ENCODE data around the gene PLPPR1. TPM values are rescaled to one million over a fixed set of nuclear protein-coding genes. Genes with fewer than 3 reads are reported as not detected.
A peak's percentile ranks its signal among the peaks of the same experiment; 100 is the strongest.

The PLPPR1 gene
- total RNA-seq, 1 experiment from 2014 or later, result not detected

DNA sequence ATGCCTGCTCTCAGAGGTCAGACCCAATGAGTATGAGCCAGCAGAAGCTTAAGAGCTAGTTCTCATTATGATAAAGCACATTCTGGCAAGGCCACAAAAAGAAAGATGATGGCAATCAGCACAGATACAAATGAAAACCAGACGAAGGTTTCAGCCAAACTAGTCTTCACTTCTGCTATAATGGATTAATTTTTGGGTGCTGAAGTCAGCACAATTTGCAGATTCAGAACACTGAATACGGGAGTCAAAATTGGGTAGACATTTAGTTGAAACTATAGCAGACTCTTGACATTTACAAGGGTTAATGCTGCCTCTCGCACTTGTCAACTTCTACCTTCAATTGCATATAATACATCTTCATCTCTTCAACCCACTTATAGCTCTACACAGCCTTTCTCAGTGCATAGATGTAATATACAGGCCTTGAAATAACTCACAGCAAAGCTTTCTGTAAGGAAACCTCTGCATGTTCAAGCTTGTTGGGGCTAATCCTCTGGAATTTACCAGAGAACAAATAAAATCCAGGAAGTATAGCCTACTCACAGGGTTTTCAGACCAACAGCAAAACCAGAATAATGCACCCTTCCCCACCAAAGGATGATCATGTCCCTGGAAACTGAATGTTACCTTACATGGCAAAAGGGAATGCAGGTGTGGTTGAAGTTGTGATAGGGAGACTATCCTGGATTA, 279.1 kb downstream of the PLPPR1 start:
- BruUV-seq (replicated peaks), result no TSS peak
- Mint-ChIP-seq H3K4me3 (ENCODE audit: low read depth, unreplicated experiment) (no peak overlapping the region), H3K27me3 (ENCODE audit: unreplicated experiment) (peaks cover 40% of the 10 kb centered on the region), H3K27ac (ENCODE audit: unreplicated experiment) (no peak overlapping the region), H3K4me1 (ENCODE audit: low read depth, unreplicated experiment) (no peaks in the 10 kb centered on the region), H3K9me3 (ENCODE audit: low read depth, unreplicated experiment) (no peaks in the 10 kb centered on the region), H3K36me3 (ENCODE audit: insufficient read depth, unreplicated experiment) (no peaks in the 10 kb centered on the region)
- TF ChIP-seq, protein P1, sequence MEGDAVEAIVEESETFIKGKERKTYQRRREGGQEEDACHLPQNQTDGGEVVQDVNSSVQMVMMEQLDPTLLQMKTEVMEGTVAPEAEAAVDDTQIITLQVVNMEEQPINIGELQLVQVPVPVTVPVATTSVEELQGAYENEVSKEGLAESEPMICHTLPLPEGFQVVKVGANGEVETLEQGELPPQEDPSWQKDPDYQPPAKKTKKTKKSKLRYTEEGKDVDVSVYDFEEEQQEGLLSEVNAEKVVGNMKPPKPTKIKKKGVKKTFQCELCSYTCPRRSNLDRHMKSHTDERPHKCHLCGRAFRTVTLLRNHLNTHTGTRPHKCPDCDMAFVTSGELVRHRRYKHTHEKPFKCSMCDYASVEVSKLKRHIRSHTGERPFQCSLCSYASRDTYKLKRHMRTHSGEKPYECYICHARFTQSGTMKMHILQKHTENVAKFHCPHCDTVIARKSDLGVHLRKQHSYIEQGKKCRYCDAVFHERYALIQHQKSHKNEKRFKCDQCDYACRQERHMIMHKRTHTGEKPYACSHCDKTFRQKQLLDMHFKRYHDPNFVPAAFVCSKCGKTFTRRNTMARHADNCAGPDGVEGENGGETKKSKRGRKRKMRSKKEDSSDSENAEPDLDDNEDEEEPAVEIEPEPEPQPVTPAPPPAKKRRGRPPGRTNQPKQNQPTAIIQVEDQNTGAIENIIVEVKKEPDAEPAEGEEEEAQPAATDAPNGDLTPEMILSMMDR (IDR thresholded peaks at IDR 0.05; ENCODE audit: unreplicated experiment), result no peak
- CTCF ChIA-PET, result interaction anchor here (0.6 kb wide), 1 partner anchor 30 kb away, joined by 3 read pairs; no protein-coding TSS in a partner anchor
- DNase-seq, result no peak
- intact Hi-C loops (cut with micrococcal nuclease; ENCODE audit: unreplicated experiment), result no loop called here

DNA sequence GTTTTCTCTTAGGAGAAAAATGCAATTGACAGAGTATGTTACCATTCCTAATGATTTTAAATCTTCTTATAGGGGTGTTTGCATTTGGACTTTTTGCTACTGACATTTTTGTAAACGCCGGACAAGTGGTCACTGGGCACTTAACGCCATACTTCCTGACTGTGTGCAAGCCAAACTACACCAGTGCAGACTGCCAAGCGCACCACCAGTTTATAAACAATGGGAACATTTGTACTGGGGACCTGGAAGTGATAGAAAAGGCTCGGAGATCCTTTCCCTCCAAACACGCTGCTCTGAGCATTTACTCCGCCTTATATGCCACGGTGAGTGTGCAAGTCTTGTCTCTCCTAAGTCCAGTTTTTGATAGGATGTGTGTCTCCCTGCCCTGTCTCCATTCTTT, 280.6 kb downstream of the PLPPR1 start:
- no peaks in the 10 kb centered on the region for H3K4me1 Mint-ChIP-seq (ENCODE audit: low read depth, unreplicated experiment)
- no TSS peak for BruUV-seq (replicated peaks)
- intact Hi-C loops (cut with micrococcal nuclease; ENCODE audit: unreplicated experiment), result no loop called here
- no peak for DNase-seq
- TF ChIP-seq, protein P1 (IDR thresholded peaks at IDR 0.05; ENCODE audit: unreplicated experiment), result no peak
- CTCF ChIA-PET, result no interaction called here
- H3K27me3 Mint-ChIP-seq (ENCODE audit: unreplicated experiment), result peaks cover 40% of the 10 kb centered on the region
- no peaks in the 10 kb centered on the region for H3K36me3 Mint-ChIP-seq (ENCODE audit: insufficient read depth, unreplicated experiment)
- H3K9me3 Mint-ChIP-seq (ENCODE audit: low read depth, unreplicated experiment), result no peaks in the 10 kb centered on the region
- no peak overlapping the region for H3K4me3 Mint-ChIP-seq (ENCODE audit: low read depth, unreplicated experiment)
- no peak overlapping the region for H3K27ac Mint-ChIP-seq (ENCODE audit: unreplicated experiment)

DNA sequence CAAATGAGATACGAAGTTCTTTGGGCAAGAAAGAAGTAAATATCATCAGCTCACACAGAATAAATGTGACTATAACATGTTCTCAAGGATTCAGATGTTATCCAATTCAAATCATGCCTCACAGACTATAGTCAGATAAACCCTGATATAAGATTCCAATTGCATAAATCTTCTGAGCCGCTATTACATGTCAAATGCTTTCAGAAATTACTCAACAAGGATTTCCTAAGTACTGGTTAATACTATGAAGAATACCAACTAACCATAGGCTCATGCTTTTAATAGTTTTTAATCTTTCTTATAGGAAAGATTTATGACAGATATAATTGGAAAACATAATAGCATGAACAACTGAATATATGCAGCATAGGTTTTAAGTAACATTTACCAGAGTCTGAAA, 282.7 kb downstream of the PLPPR1 start:
- no TSS peak for BruUV-seq (replicated peaks)
- no peaks in the 10 kb centered on the region for H3K9me3 Mint-ChIP-seq (ENCODE audit: low read depth, unreplicated experiment)
- intact Hi-C loops (cut with micrococcal nuclease; ENCODE audit: unreplicated experiment), result loop anchor here (1.0 kb wide), 3 partner anchors 191 to 709 kb away; no protein-coding TSS in a partner anchor
- no peak overlapping the region for H3K27ac Mint-ChIP-seq (ENCODE audit: unreplicated experiment)
- peaks cover 12% of the 10 kb centered on the region for H3K4me1 Mint-ChIP-seq (ENCODE audit: low read depth, unreplicated experiment)
- no peaks in the 10 kb centered on the region for H3K36me3 Mint-ChIP-seq (ENCODE audit: insufficient read depth, unreplicated experiment)
- CTCF ChIA-PET, result interaction anchor here (0.9 to 1.5 kb wide), 9 partner anchors 14 to 710 kb away, joined by 3 to 24 read pairs (median 6); no protein-coding TSS in a partner anchor
- H3K4me3 Mint-ChIP-seq (ENCODE audit: low read depth, unreplicated experiment), result no peak overlapping the region
- peaks cover 21% of the 10 kb centered on the region for H3K27me3 Mint-ChIP-seq (ENCODE audit: unreplicated experiment)
- no peak for DNase-seq
- TF ChIP-seq, protein P1 (IDR thresholded peaks at IDR 0.05; ENCODE audit: unreplicated experiment), result no peak

DNA sequence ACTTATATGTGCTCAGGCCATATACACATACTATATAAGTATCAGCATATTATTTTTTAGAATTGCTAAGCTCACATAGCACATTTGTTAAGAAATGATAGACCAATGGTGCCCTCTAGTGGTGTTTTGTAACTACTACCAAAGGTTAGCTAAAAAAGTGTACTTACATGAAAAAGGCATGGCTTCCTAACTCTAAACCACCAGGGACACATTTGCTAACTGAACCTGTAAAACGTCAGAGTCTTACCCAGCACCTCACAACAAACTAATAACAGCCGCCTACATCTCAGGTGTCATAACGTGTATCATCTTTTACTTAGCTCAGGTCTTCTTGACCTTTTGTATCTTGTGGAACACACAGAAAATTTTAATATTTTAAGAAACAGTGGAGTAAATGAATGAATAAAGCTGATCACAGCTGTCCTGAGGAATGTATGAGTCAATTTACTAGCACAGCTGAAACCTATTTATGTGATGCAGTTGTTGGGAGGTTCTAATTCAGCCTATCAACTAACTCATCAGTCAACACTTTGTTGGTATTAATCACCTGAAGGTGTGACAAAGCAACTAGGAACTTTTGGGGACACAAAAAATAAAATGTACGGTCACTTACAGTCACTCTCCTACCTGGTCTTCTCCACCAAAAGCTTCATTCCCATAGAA, 283.4 kb downstream of the PLPPR1 start:
- DNase-seq, result peak; percentile 15
- peaks cover 14% of the 10 kb centered on the region for H3K27me3 Mint-ChIP-seq (ENCODE audit: unreplicated experiment)
- no peak overlapping the region for H3K4me3 Mint-ChIP-seq (ENCODE audit: low read depth, unreplicated experiment)
- TF ChIP-seq, protein P1 (IDR thresholded peaks at IDR 0.05; ENCODE audit: unreplicated experiment), result peak; percentile 45
- BruUV-seq (replicated peaks), result no TSS peak
- no peak overlapping the region for H3K27ac Mint-ChIP-seq (ENCODE audit: unreplicated experiment)
- H3K36me3 Mint-ChIP-seq (ENCODE audit: insufficient read depth, unreplicated experiment), result no peaks in the 10 kb centered on the region
- intact Hi-C loops (cut with micrococcal nuclease; ENCODE audit: unreplicated experiment), result loop anchor here (1.0 kb wide), 3 partner anchors 192 to 710 kb away; no protein-coding TSS in a partner anchor
- H3K4me1 Mint-ChIP-seq (ENCODE audit: low read depth, unreplicated experiment), result peaks cover 18% of the 10 kb centered on the region
- CTCF ChIA-PET, result interaction anchor here (0.8 to 1.5 kb wide), 11 partner anchors 14 to 710 kb away, joined by 3 to 24 read pairs (median 5); no protein-coding TSS in a partner anchor
- H3K9me3 Mint-ChIP-seq (ENCODE audit: low read depth, unreplicated experiment), result no peaks in the 10 kb centered on the region
